GM12878 (cell line): ENCODE data around the gene EHBP1.

Experiments used
- CHD4 ChIP-seq: fragments of 200-600 bp; sonication (generic); IDR thresholded peaks from 2 replicates; pipeline ENCODE4 v1.6.1; 2016; ENCODE audit warnings: mild to moderate bottlenecking
- TF ChIP-seq, protein P1 (sequence below): IDR thresholded peaks from 2 replicates; pipeline ENCODE4 v1.6.1; 2012; ENCODE audit warnings: improper control_type of control experiment, low read depth, low read length; ENCODE audit not compliant: insufficient replicate concordance

- no peak for TF ChIP-seq CHD4
- TF ChIP-seq, protein P1, sequence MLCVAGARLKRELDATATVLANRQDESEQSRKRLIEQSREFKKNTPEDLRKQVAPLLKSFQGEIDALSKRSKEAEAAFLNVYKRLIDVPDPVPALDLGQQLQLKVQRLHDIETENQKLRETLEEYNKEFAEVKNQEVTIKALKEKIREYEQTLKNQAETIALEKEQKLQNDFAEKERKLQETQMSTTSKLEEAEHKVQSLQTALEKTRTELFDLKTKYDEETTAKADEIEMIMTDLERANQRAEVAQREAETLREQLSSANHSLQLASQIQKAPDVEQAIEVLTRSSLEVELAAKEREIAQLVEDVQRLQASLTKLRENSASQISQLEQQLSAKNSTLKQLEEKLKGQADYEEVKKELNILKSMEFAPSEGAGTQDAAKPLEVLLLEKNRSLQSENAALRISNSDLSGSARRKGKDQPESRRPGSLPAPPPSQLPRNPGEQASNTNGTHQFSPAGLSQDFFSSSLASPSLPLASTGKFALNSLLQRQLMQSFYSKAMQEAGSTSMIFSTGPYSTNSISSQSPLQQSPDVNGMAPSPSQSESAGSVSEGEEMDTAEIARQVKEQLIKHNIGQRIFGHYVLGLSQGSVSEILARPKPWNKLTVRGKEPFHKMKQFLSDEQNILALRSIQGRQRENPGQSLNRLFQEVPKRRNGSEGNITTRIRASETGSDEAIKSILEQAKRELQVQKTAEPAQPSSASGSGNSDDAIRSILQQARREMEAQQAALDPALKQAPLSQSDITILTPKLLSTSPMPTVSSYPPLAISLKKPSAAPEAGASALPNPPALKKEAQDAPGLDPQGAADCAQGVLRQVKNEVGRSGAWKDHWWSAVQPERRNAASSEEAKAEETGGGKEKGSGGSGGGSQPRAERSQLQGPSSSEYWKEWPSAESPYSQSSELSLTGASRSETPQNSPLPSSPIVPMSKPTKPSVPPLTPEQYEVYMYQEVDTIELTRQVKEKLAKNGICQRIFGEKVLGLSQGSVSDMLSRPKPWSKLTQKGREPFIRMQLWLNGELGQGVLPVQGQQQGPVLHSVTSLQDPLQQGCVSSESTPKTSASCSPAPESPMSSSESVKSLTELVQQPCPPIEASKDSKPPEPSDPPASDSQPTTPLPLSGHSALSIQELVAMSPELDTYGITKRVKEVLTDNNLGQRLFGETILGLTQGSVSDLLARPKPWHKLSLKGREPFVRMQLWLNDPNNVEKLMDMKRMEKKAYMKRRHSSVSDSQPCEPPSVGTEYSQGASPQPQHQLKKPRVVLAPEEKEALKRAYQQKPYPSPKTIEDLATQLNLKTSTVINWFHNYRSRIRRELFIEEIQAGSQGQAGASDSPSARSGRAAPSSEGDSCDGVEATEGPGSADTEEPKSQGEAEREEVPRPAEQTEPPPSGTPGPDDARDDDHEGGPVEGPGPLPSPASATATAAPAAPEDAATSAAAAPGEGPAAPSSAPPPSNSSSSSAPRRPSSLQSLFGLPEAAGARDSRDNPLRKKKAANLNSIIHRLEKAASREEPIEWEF: no peak
Measured at GRCh38 chr2:62996534-62997186, 291.1 kb downstream of the EHBP1 start.
